Ascending aorta (tissue), 2 donors: Measurements from ENCODE around the gene ZC3H10. TPM values are rescaled to one million over a fixed set of nuclear protein-coding genes. Genes with fewer than 3 reads are reported as not detected.

Experiments
- DNase-seq, 2 donors: peaks; one replicate each; pipeline ENCODE4 v3.0.0-alpha.2; 2019; ENCODE audit warnings: low spot score in 2 of 2
- H3K27ac ChIP-seq, 2 donors: fragments of 200-600 bp; sonication (generic); one replicate each; pipeline ENCODE4 v1.5.1; 2016 to 2017; ENCODE audit warnings: mild to moderate bottlenecking in 1 of 2
- H3K27me3 ChIP-seq: fragments of 200-600 bp; sonication (generic); one replicate; pipeline ENCODE4 v1.5.1; 2017
- H3K36me3 ChIP-seq, 2 donors: fragments of 200-600 bp; sonication (generic); one replicate each; pipeline ENCODE4 v1.5.1; 2016
- H3K4me1 ChIP-seq, 2 donors: fragments of 200-600 bp; sonication (generic); one replicate each; pipeline ENCODE4 v1.5.1; 2016 to 2017; ENCODE audit warnings: mild to moderate bottlenecking in 1 of 2
- H3K4me3 ChIP-seq, 2 donors: fragments of 200-600 bp; sonication (generic); one replicate each; pipeline ENCODE4 v1.5.1; 2016 to 2017; ENCODE audit warnings: mild to moderate bottlenecking in 1 of 2
- H3K9me3 ChIP-seq, 2 donors: fragments of 200-600 bp; sonication (generic); one replicate each; pipeline ENCODE4 v1.5.1; 2016
- intact Hi-C: fragments of 100-400 bp; cut with DNase I; formaldehyde crosslinking; loops from one replicate; pipeline ENCODE4 v1.15.1; 2023
- total RNA-seq: library from RNA; depleted of rRNA; stranded (reverse); fragments of >200 nt; gene quantifications from one replicate; pipeline ENCODE4 v1.1.0, GENCODE V29; 2016
- TF ChIP-seq, protein P1 (sequence below), 3 experiments: fragments of 200-600 bp in 2 of 3; fragments of 450-650 bp in 1 of 3; sonication (generic) in 2 of 3; IDR thresholded peaks; one replicate each; pipeline ENCODE4 v1.5.1; 2016 to 2019; ENCODE audit warnings: antibody characterized with exemption in 3 of 3, mild to moderate bottlenecking in 1 of 3, moderate library complexity in 1 of 3

The ZC3H10 gene
- total RNA-seq, 1 donor from 2014 or later = 11.1 TPM

DNA sequence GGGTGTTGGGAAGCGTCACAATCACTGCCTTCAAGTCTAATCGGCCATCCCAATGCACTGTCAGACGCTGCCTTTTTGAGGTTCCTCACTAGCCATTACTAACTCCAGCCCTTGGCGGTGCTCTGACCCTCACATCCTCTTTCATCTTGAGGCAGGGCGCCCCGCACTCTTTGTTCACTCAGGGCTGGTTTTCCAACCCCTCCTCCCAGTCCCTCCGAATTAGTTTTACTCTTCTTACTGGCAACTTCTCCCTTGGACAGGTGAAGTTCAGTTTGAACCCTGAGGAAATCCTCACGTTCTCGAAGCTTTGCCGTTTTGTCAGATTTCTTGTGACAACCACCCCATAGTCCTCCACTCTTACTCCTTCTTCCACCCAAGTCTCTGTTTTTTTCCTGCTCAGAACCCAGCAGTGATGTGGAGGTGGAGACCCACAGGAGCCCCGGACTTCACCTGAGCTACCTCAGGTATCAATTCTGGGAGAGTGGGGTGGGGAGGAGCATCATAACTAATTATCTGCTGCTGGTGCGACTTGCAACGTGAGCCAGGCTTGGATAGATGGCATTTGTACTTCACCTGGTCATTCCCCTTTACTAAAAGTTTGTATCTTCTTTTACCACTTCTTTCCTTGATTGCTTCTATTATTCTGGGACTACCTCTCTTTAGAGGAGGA, 757 bp downstream of the ZC3H10 start:
- Histone ChIP-seq H3K27ac (peak overlapping the region; percentile 94 to 95), H3K36me3 (peaks cover 13 to 29% of the 10 kb centered on the region in 2 donors), H3K4me1 (peaks cover 10 to 16% of the 10 kb centered on the region in 2 donors), H3K27me3 (no peaks in the 10 kb centered on the region), H3K4me3 (peak overlapping the region; percentile 58 to 77), H3K9me3 (no peaks in the 10 kb centered on the region)
- TF ChIP-seq, protein P1, sequence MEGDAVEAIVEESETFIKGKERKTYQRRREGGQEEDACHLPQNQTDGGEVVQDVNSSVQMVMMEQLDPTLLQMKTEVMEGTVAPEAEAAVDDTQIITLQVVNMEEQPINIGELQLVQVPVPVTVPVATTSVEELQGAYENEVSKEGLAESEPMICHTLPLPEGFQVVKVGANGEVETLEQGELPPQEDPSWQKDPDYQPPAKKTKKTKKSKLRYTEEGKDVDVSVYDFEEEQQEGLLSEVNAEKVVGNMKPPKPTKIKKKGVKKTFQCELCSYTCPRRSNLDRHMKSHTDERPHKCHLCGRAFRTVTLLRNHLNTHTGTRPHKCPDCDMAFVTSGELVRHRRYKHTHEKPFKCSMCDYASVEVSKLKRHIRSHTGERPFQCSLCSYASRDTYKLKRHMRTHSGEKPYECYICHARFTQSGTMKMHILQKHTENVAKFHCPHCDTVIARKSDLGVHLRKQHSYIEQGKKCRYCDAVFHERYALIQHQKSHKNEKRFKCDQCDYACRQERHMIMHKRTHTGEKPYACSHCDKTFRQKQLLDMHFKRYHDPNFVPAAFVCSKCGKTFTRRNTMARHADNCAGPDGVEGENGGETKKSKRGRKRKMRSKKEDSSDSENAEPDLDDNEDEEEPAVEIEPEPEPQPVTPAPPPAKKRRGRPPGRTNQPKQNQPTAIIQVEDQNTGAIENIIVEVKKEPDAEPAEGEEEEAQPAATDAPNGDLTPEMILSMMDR (IDR thresholded peaks at IDR 0.05) = no peak
- no peak for DNase-seq
- intact Hi-C loops = loop anchor here (1.0 to 5.0 kb wide), 10 partner anchors 8 to 1403 kb away; partner anchors contain the start of genes ATP5F1B, CNPY2, DDIT3 and MBD6

DNA sequence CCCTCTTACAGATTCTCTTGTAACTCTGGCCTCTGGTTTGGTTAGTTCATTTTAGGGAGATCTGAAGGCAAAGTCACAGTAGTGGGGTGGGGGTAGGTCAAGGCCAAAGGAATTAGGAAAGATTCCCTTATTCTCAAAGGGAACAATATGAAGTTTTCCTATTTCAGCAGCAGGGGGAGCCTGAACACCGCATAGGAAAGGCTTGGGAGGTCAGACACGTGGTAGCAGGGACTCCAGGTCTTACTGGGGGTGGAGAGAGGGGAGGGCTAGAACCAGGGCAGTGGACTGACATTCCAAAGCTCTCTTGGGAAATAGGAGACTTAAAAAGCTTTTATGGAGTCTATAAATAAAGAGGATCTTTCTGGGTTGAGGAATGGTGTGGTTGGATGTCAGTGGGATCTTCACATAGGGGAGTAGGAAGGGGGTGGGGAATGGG, 1.3 kb downstream of the ZC3H10 start:
- H3K36me3 ChIP-seq = peaks cover 13 to 32% of the 10 kb centered on the region in 2 donors
- no peaks in the 10 kb centered on the region for H3K27me3 ChIP-seq
- H3K4me3 ChIP-seq = peak overlapping the region in 1 of 2 donors; percentile 77
- peaks cover 10 to 16% of the 10 kb centered on the region in 2 donors for H3K4me1 ChIP-seq
- peak in 1 of 2 donors; percentile 88 for DNase-seq
- no peaks in the 10 kb centered on the region for H3K9me3 ChIP-seq
- TF ChIP-seq, protein P1 (IDR thresholded peaks at IDR 0.05) = peak; percentile 74 to 86 (median 85)
- peak overlapping the region; percentile 94 to 95 for H3K27ac ChIP-seq
- intact Hi-C loops = loop anchor here (1.0 to 5.0 kb wide), 9 partner anchors 39 to 1403 kb away; partner anchors contain the start of genes ATP5F1B, CNPY2, DDIT3 and MBD6

DNA sequence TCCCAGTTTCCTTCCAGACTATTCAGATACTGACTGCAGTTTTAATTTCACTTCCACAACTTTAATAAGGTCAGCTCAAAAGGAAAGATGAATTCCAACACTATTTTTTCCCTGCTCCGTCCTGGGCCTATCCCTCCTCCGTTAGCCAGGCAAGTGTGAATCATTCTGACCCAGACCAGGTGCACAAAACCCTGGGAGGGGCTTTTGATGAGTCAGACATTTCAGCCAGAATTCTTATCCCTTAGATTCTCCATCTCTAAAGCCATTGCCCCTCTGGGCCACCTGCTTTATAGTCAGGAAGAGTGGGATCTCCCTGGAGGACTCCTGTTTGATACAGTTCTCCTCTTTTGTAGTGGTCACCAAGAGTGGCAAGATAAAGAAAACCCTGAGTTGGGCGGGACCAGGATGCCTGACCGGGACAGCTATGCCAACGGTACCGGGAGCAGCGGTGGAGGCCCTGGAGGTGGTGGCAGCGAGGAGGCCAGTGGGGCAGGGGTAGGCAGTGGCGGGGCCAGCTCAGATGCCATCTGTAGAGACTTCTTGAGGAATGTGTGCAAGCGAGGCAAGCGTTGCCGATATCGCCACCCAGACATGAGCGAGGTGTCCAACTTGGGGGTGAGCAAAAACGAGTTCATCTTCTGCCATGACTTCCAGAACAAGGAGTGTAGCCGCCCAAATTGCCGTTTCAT, 2.2 kb downstream of the ZC3H10 start:
- Histone ChIP-seq H3K4me1 (peaks cover 10 to 15% of the 10 kb centered on the region in 2 donors), H3K4me3 (no peak overlapping the region), H3K9me3 (no peaks in the 10 kb centered on the region), H3K27ac (peak overlapping the region; percentile 73 to 95), H3K36me3 (peaks cover 13 to 32% of the 10 kb centered on the region in 2 donors), H3K27me3 (no peaks in the 10 kb centered on the region)
- TF ChIP-seq, protein P1 (IDR thresholded peaks at IDR 0.05) = no peak
- intact Hi-C loops = no loop called here
- DNase-seq = no peak

DNA sequence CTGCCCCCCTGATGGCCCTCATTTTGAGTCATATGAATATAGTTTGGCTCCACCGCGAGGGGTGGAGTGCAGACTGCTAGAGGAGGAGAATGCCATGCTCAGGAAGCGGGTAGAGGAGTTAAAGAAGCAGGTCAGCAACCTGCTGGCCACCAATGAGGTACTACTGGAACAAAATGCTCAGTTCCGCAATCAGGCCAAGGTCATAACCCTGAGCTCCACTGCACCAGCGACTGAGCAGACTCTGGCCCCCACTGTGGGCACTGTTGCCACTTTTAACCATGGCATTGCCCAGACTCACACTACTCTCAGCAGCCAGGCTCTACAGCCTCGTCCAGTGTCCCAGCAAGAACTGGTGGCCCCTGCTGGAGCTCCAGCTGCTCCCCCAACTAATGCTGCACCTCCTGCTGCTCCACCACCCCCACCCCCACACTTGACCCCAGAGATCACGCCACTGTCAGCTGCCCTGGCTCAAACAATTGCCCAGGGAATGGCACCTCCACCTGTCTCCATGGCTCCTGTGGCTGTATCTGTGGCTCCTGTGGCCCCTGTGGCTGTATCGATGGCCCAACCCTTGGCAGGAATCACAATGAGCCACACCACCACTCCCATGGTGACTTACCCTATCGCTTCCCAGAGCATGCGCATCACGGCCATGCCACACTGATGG, 3.3 kb downstream of the ZC3H10 start:
- Histone ChIP-seq H3K9me3 (no peaks in the 10 kb centered on the region), H3K27ac (no peak overlapping the region), H3K36me3 (peaks cover 13 to 32% of the 10 kb centered on the region in 2 donors), H3K4me1 (peaks cover 12 to 14% of the 10 kb centered on the region in 2 donors), H3K4me3 (no peak overlapping the region), H3K27me3 (no peaks in the 10 kb centered on the region)
- TF ChIP-seq, protein P1 (IDR thresholded peaks at IDR 0.05) = no peak
- no peak for DNase-seq
- intact Hi-C loops = no loop called here

DNA sequence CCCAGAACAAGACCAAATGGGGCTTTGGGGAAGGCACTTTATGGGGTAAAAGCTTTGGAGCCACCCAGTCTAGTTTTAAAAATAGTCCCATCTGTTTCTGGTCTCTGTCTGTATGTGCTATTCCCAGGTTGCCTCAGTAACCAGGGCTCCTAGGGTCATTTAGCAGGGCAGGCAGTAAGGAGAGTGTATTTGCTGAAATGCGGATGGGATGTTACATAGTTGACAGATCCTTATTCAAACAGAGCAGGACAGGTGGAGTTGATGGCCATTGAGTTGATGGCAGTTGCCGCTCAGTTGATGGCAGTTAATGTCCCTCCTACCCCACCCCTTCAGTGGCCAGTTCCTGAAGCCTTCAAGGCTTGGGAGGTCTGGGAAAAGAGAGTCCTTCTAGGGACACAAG, 4.6 kb downstream of the ZC3H10 start:
- Histone ChIP-seq H3K27ac (no peak overlapping the region), H3K4me3 (no peak overlapping the region), H3K9me3 (no peaks in the 10 kb centered on the region), H3K27me3 (no peaks in the 10 kb centered on the region), H3K4me1 (peaks cover 19 to 26% of the 10 kb centered on the region in 2 donors), H3K36me3 (peaks cover 13 to 32% of the 10 kb centered on the region in 2 donors)
- DNase-seq = no peak
- intact Hi-C loops = no loop called here
- TF ChIP-seq, protein P1 (IDR thresholded peaks at IDR 0.05) = no peak
